Activated naive CD4-positive, alpha-beta T cell (primary cell): ENCODE results near the gene DLG4.

ENCODE experiments used
- DNase-seq, 4 experiments: peaks; one replicate each; lab custom pipeline; 2025; lab: John Stamatoyannopoulos, UW

Gene DLG4

GRCh38 chr17:7214300-7215135 lies 5.1 kb downstream of the DLG4 start:
- DNase-seq: peak; percentile 95 to 99 (median 98)

- peak in 1 of 4 experiments; percentile 72 for DNase-seq
These were observed 5.7 kb downstream of the DLG4 start for GRCh38 chr17:7213895-7214299.

- DNase-seq: no peak
These were observed 8.0 kb downstream of the DLG4 start for GRCh38 chr17:7211491-7212273.

- no peak for DNase-seq
These were observed 10.7 kb downstream of the DLG4 start for GRCh38 chr17:7208754-7209460.

- no peak for DNase-seq
These were observed 11.5 kb downstream of the DLG4 start for GRCh38 chr17:7208027-7208571.

GRCh38 chr17:7207120-7208001 lies 12.3 kb downstream of the DLG4 start:
- DNase-seq: no peak

- DNase-seq: no peak
These were observed 14.1 kb downstream of the DLG4 start for GRCh38 chr17:7205561-7205960.

GRCh38 chr17:7204828-7205461 lies 14.7 kb downstream of the DLG4 start:
- DNase-seq: peak; percentile 70 to 94 (median 85)

- DNase-seq: no peak
These were observed 15.3 kb downstream of the DLG4 start for GRCh38 chr17:7204336-7204735.

- no peak for DNase-seq
These were observed 16.2 kb downstream of the DLG4 start for GRCh38 chr17:7203391-7203790.

- DNase-seq: no peak
These were observed 22.8 kb downstream of the DLG4 start for GRCh38 chr17:7196651-7197401.

GRCh38 chr17:7195971-7196370 lies 23.7 kb downstream of the DLG4 start:
- DNase-seq: no peak

- no peak for DNase-seq
These were observed 27.2 kb downstream of the DLG4 start for GRCh38 chr17:7192271-7192937.

GRCh38 chr17:7191571-7192270 lies 27.9 kb downstream of the DLG4 start:
- DNase-seq: no peak

GRCh38 chr17:7191069-7191468 lies 28.6 kb downstream of the DLG4 start:
- DNase-seq: no peak

GRCh38 chr17:7190276-7190917 lies 29.2 kb downstream of the DLG4 start:
- DNase-seq: no peak

GRCh38 chr17:7186241-7186640 lies 33.4 kb downstream of the DLG4 start:
- no peak for DNase-seq

- no peak for DNase-seq
These were observed 35.0 kb downstream of the DLG4 start for GRCh38 chr17:7184647-7185046.
